GM12878 (cell line): ENCODE measurements around the gene FANCL. TPM values are rescaled to one million over a fixed set of nuclear protein-coding genes. Genes with fewer than 3 reads are reported as not detected.

Source experiments
- BCL3 ChIP-seq: IDR thresholded peaks from 2 replicates; pipeline ENCODE4 v1.6.1; 2011; ENCODE audit warnings: borderline replicate concordance, low read depth, mild to moderate bottlenecking, moderate library complexity, low read length; ENCODE audit not compliant: insufficient read depth, poor library complexity, severe bottlenecking
- BRCA1 ChIP-seq: IDR thresholded peaks from 2 replicates; pipeline ENCODE4 v1.6.1; 2011; ENCODE audit warnings: low read depth, low read length, improper control_type of control experiment
- CBFB ChIP-seq: IDR thresholded peaks from 2 replicates; pipeline ENCODE4 v1.6.1; 2016; ENCODE audit warnings: antibody characterized with exemption, low read depth
- CHD1 ChIP-seq: IDR thresholded peaks from 2 replicates; pipeline ENCODE4 v1.6.1; 2012; ENCODE audit warnings: low read depth, low read length, improper control_type of control experiment
- EGR1 ChIP-seq, 2 experiments: IDR thresholded peaks; 1 replicate in 1 of 2; 2 replicates in 1 of 2; pipeline ENCODE4 v1.6.1; 2011 to 2012; ENCODE audit warnings: low read depth in 2 of 2, low read length in 2 of 2, borderline replicate concordance in 1 of 2, mild to moderate bottlenecking in 1 of 2, moderate library complexity in 1 of 2
- HDAC2 ChIP-seq: fragments of 200-600 bp; sonication (generic); IDR thresholded peaks from 2 replicates; pipeline ENCODE4 v1.6.1; 2017
- HDGF ChIP-seq: fragments of 450-650 bp; IDR thresholded peaks from 2 replicates; pipeline ENCODE4 v1.6.1; 2016; ENCODE audit warnings: antibody characterized with exemption
- IRF3 ChIP-seq: fragments of 450-650 bp; IDR thresholded peaks from 2 replicates; pipeline ENCODE4 v1.6.1; 2014; ENCODE audit warnings: mild to moderate bottlenecking
- IRF5 ChIP-seq: fragments of 450-650 bp; IDR thresholded peaks from 2 replicates; pipeline ENCODE4 v1.6.1; 2017; ENCODE audit warnings: borderline replicate concordance
- JUNB ChIP-seq: IDR thresholded peaks from 2 replicates; pipeline ENCODE4 v1.6.1; 2016; ENCODE audit warnings: antibody characterized with exemption, mild to moderate bottlenecking
- MAX ChIP-seq: IDR thresholded peaks from 2 replicates; pipeline ENCODE4 v1.6.1; 2012; ENCODE audit warnings: low read depth, low read length, improper control_type of control experiment
- MEF2B ChIP-seq: fragments of 450-650 bp; IDR thresholded peaks from 2 replicates; pipeline ENCODE4 v1.6.1; 2018; ENCODE audit warnings: mild to moderate bottlenecking, moderate library complexity; ENCODE audit not compliant: partially characterized antibody, poor library complexity, severe bottlenecking
- MTA2 ChIP-seq: fragments of 450-650 bp; IDR thresholded peaks from 2 replicates; pipeline ENCODE4 v1.6.1; 2016; ENCODE audit warnings: low read depth, mild to moderate bottlenecking, moderate library complexity
- NR2C1 ChIP-seq: fragments of 450-650 bp; IDR thresholded peaks from 2 replicates; pipeline ENCODE4 v1.6.1; 2017; ENCODE audit warnings: antibody characterized with exemption, mild to moderate bottlenecking, moderate library complexity
- NR2C2 ChIP-seq: IDR thresholded peaks from 2 replicates; pipeline ENCODE4 v1.6.1; 2011; ENCODE audit warnings: borderline replicate concordance, low read depth; ENCODE audit not compliant: control insufficient read depth, insufficient read length
- RAD51 ChIP-seq: fragments of 450-650 bp; IDR thresholded peaks from 2 replicates; pipeline ENCODE4 v1.6.1; 2016; ENCODE audit warnings: moderate library complexity, mild to moderate bottlenecking, inconsistent platforms
- WRNIP1 ChIP-seq: IDR thresholded peaks from 2 replicates; pipeline ENCODE4 v1.6.1; 2011; ENCODE audit warnings: low read depth, low read length, improper control_type of control experiment, borderline replicate concordance
- ZZZ3 ChIP-seq: IDR thresholded peaks from 2 replicates; pipeline ENCODE4 v1.6.1; 2011; ENCODE audit warnings: low read depth; ENCODE audit not compliant: control insufficient read depth, insufficient read length
- polyA plus RNA-seq, 11 experiments: library from polyadenylated mRNA; depleted of rRNA in 4 of 11; unstranded in 6 of 11; stranded (reverse) in 5 of 11; fragments of >200 nt; fragmentation: Nextera tagmentation in 4 of 11; fragmentation: Illumina TruSeq in 1 of 11; extraction: Ambion mirVana in 4 of 11; extraction: Trizol in 1 of 11; gene quantifications; 1 replicate in 1 of 11; 2 replicates in 10 of 11; pipeline versions ENCODE4 v1.2.1 to v1.2.3, GENCODE V29; 2011 to 2016; ENCODE audit warnings: inconsistent platforms in 2 of 11, missing spikeins in 2 of 11, low read depth in 1 of 11
- total RNA-seq, 4 experiments: library from RNA; depleted of rRNA in 3 of 4; stranded (reverse); fragments of >200 nt in 3 of 4; fragmentation: Illumina TruSeq in 1 of 4; extraction: Trizol in 1 of 4; gene quantifications; 2 replicates each; pipeline versions ENCODE4 v1.2.1 to v1.2.3, GENCODE V29; 2013 to 2021
- TF ChIP-seq, protein P1 (sequence below): IDR thresholded peaks from 2 replicates; pipeline ENCODE4 v1.6.1; 2011; ENCODE audit warnings: borderline replicate concordance, low read depth, mild to moderate bottlenecking, moderate library complexity, mixed read lengths, low read length; ENCODE audit not compliant: insufficient read depth; ENCODE audit errors: extremely low read length
- TF ChIP-seq, protein P2 (sequence below): fragments of 150-350 bp; IDR thresholded peaks from 2 replicates; pipeline ENCODE4 v1.6.1; 2014; ENCODE audit warnings: mild to moderate bottlenecking, low read depth, low read length

Gene FANCL
- total and polyA plus RNA-seq, 10 of the 15 experiments (the other 5 are each of a cell fraction or from before 2014, with no cell fraction given) = 30.8 to 90.5 (median 52.3) TPM

GRCh38 chr2:58240670-58241545 lies at the start of gene FANCL (continued):
- TF ChIP-seq IRF5 (no peak), BCL3 (no peak), NR2C2 (no peak), MEF2B (no peak), MAX (no peak), RAD51 (no peak), EGR1 (IDR thresholded peaks at IDR 0.05; ENCODE audit: borderline replicate concordance in 1 of 2, low read depth in 2 of 2, low read length in 2 of 2) (no peak), ZZZ3 (no peak), NR2C1 (no peak), WRNIP1 (no peak), JUNB (no peak), CBFB (no peak; the same call in none of the 2 replicates), CHD1 (no peak), HDGF (no peak), IRF3 (no peak), HDAC2 (no peak), BRCA1 (no peak), MTA2 (0 out of 2 replicates have a peak, but pooled peaks have one; percentile 16)
- TF ChIP-seq, protein P1, sequence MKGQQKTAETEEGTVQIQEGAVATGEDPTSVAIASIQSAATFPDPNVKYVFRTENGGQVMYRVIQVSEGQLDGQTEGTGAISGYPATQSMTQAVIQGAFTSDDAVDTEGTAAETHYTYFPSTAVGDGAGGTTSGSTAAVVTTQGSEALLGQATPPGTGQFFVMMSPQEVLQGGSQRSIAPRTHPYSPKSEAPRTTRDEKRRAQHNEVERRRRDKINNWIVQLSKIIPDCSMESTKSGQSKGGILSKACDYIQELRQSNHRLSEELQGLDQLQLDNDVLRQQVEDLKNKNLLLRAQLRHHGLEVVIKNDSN = no peak
- TF ChIP-seq, protein P2, sequence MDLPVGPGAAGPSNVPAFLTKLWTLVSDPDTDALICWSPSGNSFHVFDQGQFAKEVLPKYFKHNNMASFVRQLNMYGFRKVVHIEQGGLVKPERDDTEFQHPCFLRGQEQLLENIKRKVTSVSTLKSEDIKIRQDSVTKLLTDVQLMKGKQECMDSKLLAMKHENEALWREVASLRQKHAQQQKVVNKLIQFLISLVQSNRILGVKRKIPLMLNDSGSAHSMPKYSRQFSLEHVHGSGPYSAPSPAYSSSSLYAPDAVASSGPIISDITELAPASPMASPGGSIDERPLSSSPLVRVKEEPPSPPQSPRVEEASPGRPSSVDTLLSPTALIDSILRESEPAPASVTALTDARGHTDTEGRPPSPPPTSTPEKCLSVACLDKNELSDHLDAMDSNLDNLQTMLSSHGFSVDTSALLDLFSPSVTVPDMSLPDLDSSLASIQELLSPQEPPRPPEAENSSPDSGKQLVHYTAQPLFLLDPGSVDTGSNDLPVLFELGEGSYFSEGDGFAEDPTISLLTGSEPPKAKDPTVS = no peak
